Astrocyte (in vitro differentiated cells and primary cell): ENCODE data around the gene IRF2. TPM values are rescaled to one million over a fixed set of nuclear protein-coding genes. Genes with fewer than 3 reads are reported as not detected.
"Not testable (repeated sequence)": the region's sequence is repeated elsewhere in the genome, so short reads cannot be mapped to it uniquely, and the experiment has no call there.

ENCODE experiments used
- DNase-seq: peaks from one replicate; pipeline ENCODE4 v3.0.0-alpha.2; 2010; ENCODE audit warnings: low read depth
- FAIRE-seq: peaks from 2 replicates; lab custom pipeline; 2011; peaks lifted over from hg19 to GRCh38; lab: Jason Lieb, UNC
- H2AFZ ChIP-seq: 2 replicates; pipeline ENCODE4 v1.6.0; 2012; ENCODE audit warnings: low read depth, low read length, inconsistent platforms
- H3K27ac ChIP-seq: 2 replicates; pipeline ENCODE4 v1.5.1; 2011; ENCODE audit warnings: low read depth, low read length, inconsistent platforms
- H3K27me3 ChIP-seq: 2 replicates; pipeline ENCODE4 v1.6.0; 2011; ENCODE audit warnings: low read length, inconsistent platforms; ENCODE audit not compliant: insufficient read depth
- H3K36me3 ChIP-seq: 2 replicates; pipeline ENCODE4 v1.5.1; 2011; ENCODE audit warnings: low read length, inconsistent platforms; ENCODE audit not compliant: insufficient read depth
- H3K4me1 ChIP-seq: 2 replicates; pipeline ENCODE4 v1.5.1; 2011; ENCODE audit warnings: low read length, inconsistent platforms; ENCODE audit not compliant: insufficient read depth
- H3K4me2 ChIP-seq: 2 replicates; pipeline ENCODE4 v1.6.0; 2012; ENCODE audit warnings: low read length, inconsistent platforms
- H3K4me3 ChIP-seq: 2 replicates; pipeline ENCODE4 v1.5.1; 2011; ENCODE audit warnings: low read depth, mild to moderate bottlenecking, low read length, inconsistent platforms; ENCODE audit not compliant: insufficient read depth
- H3K79me2 ChIP-seq: 2 replicates; pipeline ENCODE4 v1.6.0; 2012; ENCODE audit warnings: mild to moderate bottlenecking, low read length, inconsistent platforms; ENCODE audit not compliant: insufficient read depth
- H3K9ac ChIP-seq: 2 replicates; pipeline ENCODE4 v1.6.0; 2012; ENCODE audit warnings: mild to moderate bottlenecking, low read length, inconsistent platforms
- H3K9me3 ChIP-seq: 2 replicates; pipeline ENCODE4 v1.5.1; 2012; ENCODE audit warnings: low read depth, mild to moderate bottlenecking, low read length, inconsistent platforms; ENCODE audit not compliant: insufficient read depth
- H4K20me1 ChIP-seq: 2 replicates; pipeline ENCODE4 v1.6.0; 2012; ENCODE audit warnings: low read length, inconsistent platforms; ENCODE audit not compliant: insufficient read depth
- H3K27ac Mint-ChIP-seq: one replicate; pipeline ENCODE4 v1.8.0; 2021; ENCODE audit warnings: mild to moderate bottlenecking, mixed read lengths; ENCODE audit not compliant: unreplicated experiment
- H3K27me3 Mint-ChIP-seq: one replicate; pipeline ENCODE4 v1.8.0; 2021; ENCODE audit warnings: low read depth, mixed read lengths; ENCODE audit not compliant: unreplicated experiment
- H3K36me3 Mint-ChIP-seq: one replicate; pipeline ENCODE4 v1.8.0; 2021; ENCODE audit warnings: low read depth, mixed read lengths; ENCODE audit not compliant: unreplicated experiment
- H3K4me1 Mint-ChIP-seq: one replicate; pipeline ENCODE4 v1.8.0; 2021; ENCODE audit warnings: low read depth, mixed read lengths; ENCODE audit not compliant: unreplicated experiment
- H3K4me3 Mint-ChIP-seq: one replicate; pipeline ENCODE4 v1.8.0; 2021; ENCODE audit warnings: mild to moderate bottlenecking, moderate library complexity, mixed read lengths; ENCODE audit not compliant: unreplicated experiment
- H3K9me3 Mint-ChIP-seq: one replicate; pipeline ENCODE4 v1.8.0; 2021; ENCODE audit warnings: mild to moderate bottlenecking, mixed read lengths; ENCODE audit not compliant: unreplicated experiment
- EZH2 ChIP-seq: IDR thresholded peaks from 2 replicates; pipeline ENCODE4 v1.6.1; 2012; ENCODE audit warnings: mild to moderate bottlenecking, low read length, inconsistent platforms; ENCODE audit not compliant: insufficient read depth
- total RNA-seq: library from RNA; stranded (reverse); gene quantifications from 2 replicates; pipeline ENCODE4 v1.2.1, GENCODE V29; 2021
- TF ChIP-seq, protein P1 (sequence below): IDR thresholded peaks from 2 replicates; pipeline ENCODE4 v1.5.1; 2011; ENCODE audit warnings: low read depth, mild to moderate bottlenecking, inconsistent platforms, low read length, moderate library complexity; ENCODE audit not compliant: insufficient read depth

Gene IRF2
- total RNA-seq, 1 donor from 2014 or later: 12.6 TPM

- H3K27ac ChIP-seq: no peak overlapping the region
Measured at GRCh38 chr4:184376923-184377322, 97.4 kb downstream of the IRF2 start.

GRCh38 chr4:184376126-184376838 lies 98.1 kb downstream of the IRF2 start:
- H3K79me2 ChIP-seq: no peaks in the 10 kb centered on the region
- DNase-seq (no peak), FAIRE-seq (no peak)
- no peak overlapping the region for H3K4me3 Mint-ChIP-seq
- no peak overlapping the region for H3K27ac ChIP-seq
- TF ChIP-seq EZH2: no peak
- TF ChIP-seq, protein P1, sequence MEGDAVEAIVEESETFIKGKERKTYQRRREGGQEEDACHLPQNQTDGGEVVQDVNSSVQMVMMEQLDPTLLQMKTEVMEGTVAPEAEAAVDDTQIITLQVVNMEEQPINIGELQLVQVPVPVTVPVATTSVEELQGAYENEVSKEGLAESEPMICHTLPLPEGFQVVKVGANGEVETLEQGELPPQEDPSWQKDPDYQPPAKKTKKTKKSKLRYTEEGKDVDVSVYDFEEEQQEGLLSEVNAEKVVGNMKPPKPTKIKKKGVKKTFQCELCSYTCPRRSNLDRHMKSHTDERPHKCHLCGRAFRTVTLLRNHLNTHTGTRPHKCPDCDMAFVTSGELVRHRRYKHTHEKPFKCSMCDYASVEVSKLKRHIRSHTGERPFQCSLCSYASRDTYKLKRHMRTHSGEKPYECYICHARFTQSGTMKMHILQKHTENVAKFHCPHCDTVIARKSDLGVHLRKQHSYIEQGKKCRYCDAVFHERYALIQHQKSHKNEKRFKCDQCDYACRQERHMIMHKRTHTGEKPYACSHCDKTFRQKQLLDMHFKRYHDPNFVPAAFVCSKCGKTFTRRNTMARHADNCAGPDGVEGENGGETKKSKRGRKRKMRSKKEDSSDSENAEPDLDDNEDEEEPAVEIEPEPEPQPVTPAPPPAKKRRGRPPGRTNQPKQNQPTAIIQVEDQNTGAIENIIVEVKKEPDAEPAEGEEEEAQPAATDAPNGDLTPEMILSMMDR: no peak
- H3K27me3 ChIP-seq: no peaks in the 10 kb centered on the region
- peaks cover 2% of the 10 kb centered on the region for H3K9me3 Mint-ChIP-seq
- H3K9ac ChIP-seq: no peak overlapping the region
- no peak overlapping the region for H3K27ac Mint-ChIP-seq
- H3K36me3 Mint-ChIP-seq: peaks cover 12% of the 10 kb centered on the region
- H3K27me3 Mint-ChIP-seq: no peaks in the 10 kb centered on the region
- H2AFZ ChIP-seq: no peak overlapping the region
- no peaks in the 10 kb centered on the region for H3K4me1 Mint-ChIP-seq
- no peaks in the 10 kb centered on the region for H3K4me1 ChIP-seq
- no peaks in the 10 kb centered on the region for H3K9me3 ChIP-seq
- H3K4me2 ChIP-seq: no peak overlapping the region
- H3K36me3 ChIP-seq: no peaks in the 10 kb centered on the region
- H3K4me3 ChIP-seq: no peak overlapping the region
- no peaks in the 10 kb centered on the region for H4K20me1 ChIP-seq

More at GRCh38 chr4:184376923-184377322, 97.4 kb downstream of the IRF2 start:
- Mint-ChIP-seq H3K4me1 (peaks cover 2% of the 10 kb centered on the region), H3K9me3 (peaks cover 2% of the 10 kb centered on the region), H3K36me3 (peaks cover 12% of the 10 kb centered on the region), H3K27me3 (no peaks in the 10 kb centered on the region), H3K4me3 (no peak overlapping the region), H3K27ac (no peak overlapping the region)
- no peaks in the 10 kb centered on the region for H3K9me3 ChIP-seq
- no peak for FAIRE-seq
- no peaks in the 10 kb centered on the region for H3K79me2 ChIP-seq
- TF ChIP-seq EZH2: no peak
- TF ChIP-seq, protein P1: no peak
- no peaks in the 10 kb centered on the region for H3K27me3 ChIP-seq
- no peak for DNase-seq
- no peaks in the 10 kb centered on the region for H3K4me1 ChIP-seq
- H3K4me2 ChIP-seq: no peak overlapping the region
- no peak overlapping the region for H3K9ac ChIP-seq
- H3K36me3 ChIP-seq: no peaks in the 10 kb centered on the region
- no peak overlapping the region for H3K4me3 ChIP-seq
- H2AFZ ChIP-seq: no peak overlapping the region
- no peaks in the 10 kb centered on the region for H4K20me1 ChIP-seq

- Mint-ChIP-seq H3K4me3 (peak overlapping the region; percentile 45), H3K36me3 (peaks cover 10% of the 10 kb centered on the region)
- H3K4me3 ChIP-seq, H3K27me3 Mint-ChIP-seq, H3K36me3 ChIP-seq, H2AFZ ChIP-seq, H4K20me1 ChIP-seq, H3K27me3 ChIP-seq, H3K4me1 ChIP-seq, H3K9me3 Mint-ChIP-seq, H3K9ac ChIP-seq, H3K27ac Mint-ChIP-seq, H3K79me2 ChIP-seq, H3K27ac ChIP-seq, H3K4me2 ChIP-seq, DNase-seq, H3K4me1 Mint-ChIP-seq, H3K9me3 ChIP-seq, FAIRE-seq: not testable (repeated sequence)
Measured at GRCh38 chr4:184375623-184376022, 98.7 kb downstream of the IRF2 start.
